HEK293 (cell line): Measurements from ENCODE around the gene DDX49.
A peak's percentile ranks its signal among the peaks of the same experiment; 100 is the strongest.

ENCODE experiments used
- CTCF ChIA-PET: fragments of 350-600 bp; formaldehyde crosslinking; extraction: SDS; loops from one replicate; lab custom pipeline; 2021; ENCODE audit warnings: antibody characterized with exemption; lab: Yijun Ruan, JAX
- POLR2A ChIA-PET: fragments of 300-600 bp; formaldehyde crosslinking; extraction: SDS; loops from one replicate; lab custom pipeline; 2020; ENCODE audit warnings: antibody characterized with exemption, inconsistent platforms; lab: Yijun Ruan, JAX
- H3K27ac ChIP-seq: fragments of 200-500 bp; sonication (Bioruptor generic); 2 replicates; pipeline ENCODE4 v1.5.1; 2014; ENCODE audit warnings: low read depth, low read length, control low read depth, inconsistent platforms; ENCODE audit errors: extremely low read depth
- H3K36me3 ChIP-seq, 2 experiments: fragments of 200-500 bp in 1 of 2; sonication (Bioruptor generic) in 1 of 2; 1 replicate in 1 of 2; 2 replicates in 1 of 2; pipeline ENCODE4 v1.5.1; 2014 to 2017; ENCODE audit warnings: inconsistent platforms in 2 of 2, low read length in 2 of 2; ENCODE audit not compliant: control insufficient read depth in 2 of 2, insufficient read depth in 1 of 2
- H3K4me1 ChIP-seq: fragments of 200-500 bp; sonication (Bioruptor generic); 2 replicates; pipeline ENCODE4 v1.5.1; 2014; ENCODE audit warnings: mild to moderate bottlenecking, low read length, inconsistent platforms; ENCODE audit not compliant: control insufficient read depth, insufficient read depth
- H3K4me3 ChIP-seq: 2 replicates; pipeline ENCODE4 v1.5.1; 2011; ENCODE audit warnings: low read depth, mild to moderate bottlenecking, control low read depth, low read length, moderate library complexity
- H3K9me3 ChIP-seq: fragments of 200-500 bp; sonication (Bioruptor generic); 2 replicates; pipeline ENCODE4 v1.5.1; 2014; ENCODE audit warnings: low read depth, low read length, inconsistent platforms; ENCODE audit not compliant: control insufficient read depth, insufficient read depth
- AEBP2 ChIP-seq: fragments of 450-650 bp; formaldehyde crosslinking; IDR thresholded peaks from 2 replicates; pipeline ENCODE4 v1.5.1; 2016; ENCODE audit warnings: missing biosample characterization, missing genetic modification characterization, borderline replicate concordance
- GLIS1 ChIP-seq: fragments of 450-650 bp; formaldehyde crosslinking; IDR thresholded peaks from 2 replicates; pipeline ENCODE4 v1.5.1; 2016; ENCODE audit warnings: missing biosample characterization, missing genetic modification characterization
- PRDM2 ChIP-seq: fragments of 450-650 bp; formaldehyde crosslinking; IDR thresholded peaks from 2 replicates; pipeline ENCODE4 v1.5.1; 2016; ENCODE audit warnings: missing biosample characterization, missing genetic modification characterization, borderline replicate concordance
- SP3 ChIP-seq: fragments of 450-650 bp; formaldehyde crosslinking; IDR thresholded peaks from 2 replicates; pipeline ENCODE4 v1.5.1; 2016; ENCODE audit warnings: missing biosample characterization, missing genetic modification characterization
- TSHZ1 ChIP-seq: fragments of 450-650 bp; formaldehyde crosslinking; IDR thresholded peaks from 2 replicates; pipeline ENCODE4 v1.5.1; 2016; ENCODE audit warnings: missing biosample characterization, missing genetic modification characterization, borderline replicate concordance
- ZNF366 ChIP-seq: fragments of 450-650 bp; formaldehyde crosslinking; conservative IDR thresholded peaks from 2 replicates; pipeline ENCODE4 v1.5.1; 2016; ENCODE audit warnings: missing biosample characterization, missing genetic modification characterization
- ZNF776 ChIP-seq: fragments of 450-650 bp; formaldehyde crosslinking; IDR thresholded peaks from 2 replicates; pipeline ENCODE4 v1.5.0; 2017; ENCODE audit warnings: missing biosample characterization, missing genetic modification characterization, borderline replicate concordance

The DDX49 gene

GRCh38 chr19:18900700-18901481 lies 18.6 kb upstream of the DDX49 start:
- TF ChIP-seq GLIS1: peak; percentile 57; the same call in 1 of the 2 replicates
- no peak for TF ChIP-seq SP3 (tag by site-specific recombination)
- H3K4me3 ChIP-seq: no peak overlapping the region
- H3K9me3 ChIP-seq: no peaks in the 10 kb centered on the region
- H3K36me3 ChIP-seq: peaks cover 0 to 54% of the 10 kb centered on the region in 2 experiments; a peak in 2 of 3 replicates
- POLR2A ChIA-PET: interaction anchor here (1.4 kb wide), 1 partner anchor 18 kb away, joined by 4 read pairs; the partner anchor contains the start of genes COPE and DDX49
- H3K27ac ChIP-seq: no peak overlapping the region
- no peaks in the 10 kb centered on the region for H3K4me1 ChIP-seq
- CTCF ChIA-PET: interaction anchor here (0.5 to 0.9 kb wide), 3 partner anchors 25 to 212 kb away, joined by 3 to 8 read pairs (median 4); no protein-coding TSS in a partner anchor

GRCh38 chr19:18901491-18901890 lies 18.0 kb upstream of the DDX49 start:
- no peaks in the 10 kb centered on the region for H3K4me1 ChIP-seq
- H3K36me3 ChIP-seq: peaks cover 0 to 59% of the 10 kb centered on the region in 2 experiments; a peak in 2 of 3 replicates
- H3K27ac ChIP-seq: no peak overlapping the region
- POLR2A ChIA-PET: no interaction called here
- H3K4me3 ChIP-seq: no peak overlapping the region
- TF ChIP-seq AEBP2 (tag by site-specific recombination): no peak
- TF ChIP-seq TSHZ1 (tag by site-specific recombination): no peak
- TF ChIP-seq PRDM2 (tag by site-specific recombination): no peak
- TF ChIP-seq ZNF366 (tag by site-specific recombination): no peak
- no peak for TF ChIP-seq ZNF776 (tag by site-specific recombination)
- TF ChIP-seq, all 188 proteins: peak for 0
- CTCF ChIA-PET: interaction anchor here (0.5 to 0.9 kb wide), 4 partner anchors 26 to 266 kb away, joined by 3 to 8 read pairs (median 4); no protein-coding TSS in a partner anchor
- no peaks in the 10 kb centered on the region for H3K9me3 ChIP-seq
